RPMI7951 (cell line): Measurements from ENCODE around the gene GDPD2. TPM values are rescaled to one million over a fixed set of nuclear protein-coding genes. Genes with fewer than 3 reads are reported as not detected.

ENCODE experiments used
- DNase-seq: peaks from one replicate; pipeline ENCODE4 v3.0.0-alpha.2; 2012; ENCODE audit warnings: low read depth
- total RNA-seq: library from RNA; depleted of rRNA; stranded (reverse); fragments of >200 nt; shearing (Covaris generic); gene quantifications from 2 replicates; pipeline ENCODE4 v1.2.3, GENCODE V29; 2014; rRNA removed

GDPD2 gene
- total RNA-seq, 1 experiment from 2014 or later = not detected

- peak; percentile 69 for DNase-seq
These were observed 47.8 kb downstream of the GDPD2 start for GRCh38 chrX:70470850-70471289.

DNA sequence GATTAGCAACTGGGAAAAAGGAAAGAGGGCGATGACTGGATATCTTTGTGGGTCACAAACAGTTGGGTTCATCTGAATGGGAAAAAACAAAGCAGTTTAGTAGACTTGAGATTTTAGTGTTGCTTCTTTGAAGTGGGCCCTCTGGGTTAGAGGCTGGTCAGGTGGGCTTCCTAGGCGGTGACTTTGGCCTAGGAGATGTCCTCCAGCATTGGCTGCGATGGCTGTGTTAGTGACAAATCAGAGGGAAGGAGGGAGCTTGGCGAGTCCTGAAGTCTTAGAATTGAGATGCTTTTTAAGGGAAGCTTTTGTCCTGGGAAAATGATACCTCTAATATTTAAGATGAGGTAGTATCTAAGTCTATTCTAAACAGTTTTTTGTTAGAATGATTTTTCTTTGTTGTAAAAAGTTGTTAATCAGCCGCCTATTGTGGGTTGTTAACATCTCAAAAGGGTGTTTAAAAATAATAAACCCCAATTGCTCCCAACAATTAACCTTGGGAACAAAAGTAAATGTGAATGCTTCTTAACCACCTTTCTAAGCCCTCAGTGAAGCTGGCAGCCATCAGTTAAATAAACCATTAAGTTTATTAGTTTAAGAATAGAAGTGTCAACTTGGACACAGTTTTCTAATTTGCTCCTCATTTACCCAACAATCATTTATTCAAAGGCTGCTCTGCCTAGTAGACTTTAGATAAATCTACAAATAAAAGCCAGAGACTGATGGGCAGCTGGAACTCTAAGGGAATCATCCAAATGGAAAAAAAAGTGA is 53.2 kb downstream of the GDPD2 start:
- DNase-seq = no peak

DNA sequence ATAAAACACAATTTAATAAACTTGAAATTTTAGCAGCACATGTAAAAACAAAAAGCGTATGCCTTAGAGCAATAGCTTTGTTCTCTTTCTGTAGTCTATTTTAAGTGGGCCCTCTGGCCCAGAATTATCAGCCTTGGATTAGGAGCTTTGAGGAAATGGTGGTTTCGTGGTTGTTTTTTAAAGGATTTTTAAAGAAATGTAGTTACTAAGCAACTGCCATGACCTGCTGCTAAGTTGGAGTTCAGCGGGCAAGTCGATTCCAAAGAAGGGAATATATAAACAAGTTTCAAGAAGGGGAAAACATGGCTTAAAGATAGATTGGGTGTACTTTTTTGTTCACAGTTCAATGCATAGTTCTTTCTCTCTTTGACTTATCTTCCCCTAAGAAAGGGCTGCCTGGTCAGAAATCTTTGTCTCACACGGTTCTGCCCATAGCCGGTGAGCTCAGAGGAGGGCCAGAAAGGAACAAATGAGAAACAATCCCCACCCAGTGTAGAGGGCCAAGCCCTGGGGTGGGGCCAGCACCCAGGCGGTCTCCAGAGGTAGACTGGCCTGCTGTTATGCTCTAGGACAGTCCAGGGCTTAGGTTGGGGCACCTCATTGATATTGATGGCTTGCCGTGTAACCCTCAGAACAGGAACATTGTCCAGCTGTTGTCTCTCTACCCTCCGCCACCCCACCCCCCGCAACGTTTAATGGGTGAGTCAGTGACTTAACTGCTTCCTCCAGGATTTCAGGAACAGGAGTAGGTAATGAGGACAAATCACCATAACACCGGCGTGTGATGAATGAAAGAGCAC is 54.0 kb downstream of the GDPD2 start:
- peak; percentile 88 for DNase-seq

- DNase-seq = no peak
These were observed 54.6 kb downstream of the GDPD2 start for GRCh38 chrX:70477734-70478075.

DNA sequence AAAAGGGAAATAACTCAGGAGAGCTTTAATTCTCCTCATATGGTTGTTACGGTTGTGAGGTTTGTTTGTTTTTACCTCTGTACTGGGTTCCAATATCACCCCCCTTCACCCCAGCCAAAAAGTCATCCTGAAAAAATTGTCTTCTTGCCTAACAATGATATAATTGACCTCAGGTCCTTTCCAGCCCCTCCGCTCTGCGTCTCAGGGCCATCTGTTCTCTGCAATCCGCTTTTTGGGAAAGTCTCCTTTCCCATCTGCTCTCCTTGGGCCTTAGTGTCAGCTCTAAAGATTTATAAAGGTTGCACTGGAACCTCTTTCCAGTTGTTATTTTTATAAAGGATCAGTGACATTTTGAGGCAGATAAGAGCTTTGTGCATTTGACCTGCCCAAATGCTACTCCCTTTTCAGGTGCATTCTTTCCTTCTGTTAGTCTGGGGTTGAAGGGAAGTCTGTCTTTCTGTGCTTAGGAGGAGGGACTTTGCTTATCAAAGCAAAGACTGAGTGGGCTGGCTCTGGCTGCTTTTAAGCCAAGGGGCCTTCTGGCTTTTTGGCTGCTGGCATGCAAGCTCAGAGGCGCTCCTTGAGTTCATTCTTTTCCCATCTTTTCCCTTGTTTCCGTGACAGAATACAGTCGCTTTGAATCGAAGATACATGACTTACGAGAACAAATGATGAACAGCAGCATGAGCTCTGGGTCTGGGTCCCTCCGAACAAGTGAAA is 55.6 kb downstream of the GDPD2 start:
- no peak for DNase-seq

DNA sequence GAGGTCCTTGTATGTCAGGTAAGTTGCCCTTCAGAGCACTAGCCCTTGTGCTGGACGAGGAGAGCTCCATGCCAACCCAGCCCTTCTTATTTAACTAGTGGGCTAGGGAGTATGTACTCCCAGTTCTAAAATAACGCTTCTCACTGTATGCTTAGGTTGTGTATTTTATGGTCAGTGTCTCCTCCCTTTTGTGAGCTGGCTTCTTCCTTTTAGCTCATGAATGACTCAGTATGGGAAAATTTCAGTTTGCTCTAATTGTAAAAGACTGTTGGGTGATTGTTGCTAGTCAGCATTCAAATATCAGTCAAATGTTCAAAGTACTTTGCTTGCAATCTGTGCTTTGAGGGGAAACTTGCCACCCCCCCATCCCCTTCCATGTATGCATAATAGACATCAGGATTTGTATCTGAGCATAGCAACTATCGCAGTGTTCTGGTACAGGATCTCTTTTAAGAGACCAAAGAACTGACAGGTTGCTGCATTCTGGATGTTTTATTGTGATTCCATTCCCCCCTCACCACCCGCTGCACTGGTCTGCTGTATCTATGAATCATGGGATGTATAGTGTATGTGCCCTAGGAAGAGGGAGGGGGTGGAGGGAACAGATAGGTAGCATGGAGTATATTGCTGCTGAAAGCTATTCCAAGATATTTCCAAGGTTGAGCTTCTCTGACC is 56.3 kb downstream of the GDPD2 start:
- DNase-seq = peak; percentile 80

DNA sequence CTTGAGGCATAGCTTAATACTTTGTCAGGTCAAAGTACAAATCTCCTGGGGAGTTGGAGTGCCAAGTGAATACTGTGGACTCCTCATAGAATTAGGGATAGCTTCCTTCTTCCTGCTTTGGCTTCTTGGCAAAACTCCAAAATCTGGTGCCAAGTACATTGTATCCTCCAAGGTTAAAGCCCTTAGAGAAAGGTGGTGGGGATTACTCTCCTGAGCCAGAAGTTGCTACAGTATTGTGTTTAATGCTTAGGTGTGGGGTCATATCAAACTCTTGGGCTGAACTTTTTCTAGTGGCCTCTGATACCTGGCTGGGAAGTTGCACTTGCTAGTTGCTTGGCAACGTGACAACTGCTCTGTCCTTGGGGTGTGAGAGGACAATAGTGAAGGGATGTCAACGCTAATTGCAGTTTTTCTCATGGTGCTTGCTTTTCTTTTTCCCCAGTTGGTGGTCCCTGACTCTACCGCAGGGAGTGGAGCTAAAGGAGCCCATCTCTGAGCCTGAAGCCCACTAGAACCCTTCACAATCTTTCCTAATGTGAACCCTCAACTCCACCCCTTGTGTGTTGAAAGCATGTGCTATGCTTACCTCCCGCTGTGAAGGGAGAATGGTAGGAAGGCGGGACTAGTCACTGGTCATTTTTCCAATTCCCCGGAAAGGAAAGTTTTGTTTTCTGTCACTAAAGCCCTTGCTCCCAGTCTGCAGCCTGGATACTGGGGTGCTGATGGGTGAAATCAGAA is 57.0 kb downstream of the GDPD2 start:
- peak; percentile 15 for DNase-seq

- peak; percentile 41 for DNase-seq
These were observed 57.5 kb downstream of the GDPD2 start for GRCh38 chrX:70480660-70481018.

GRCh38 chrX:70481471-70482270 is 58.6 kb downstream of the GDPD2 start:
- DNase-seq = no peak

DNA sequence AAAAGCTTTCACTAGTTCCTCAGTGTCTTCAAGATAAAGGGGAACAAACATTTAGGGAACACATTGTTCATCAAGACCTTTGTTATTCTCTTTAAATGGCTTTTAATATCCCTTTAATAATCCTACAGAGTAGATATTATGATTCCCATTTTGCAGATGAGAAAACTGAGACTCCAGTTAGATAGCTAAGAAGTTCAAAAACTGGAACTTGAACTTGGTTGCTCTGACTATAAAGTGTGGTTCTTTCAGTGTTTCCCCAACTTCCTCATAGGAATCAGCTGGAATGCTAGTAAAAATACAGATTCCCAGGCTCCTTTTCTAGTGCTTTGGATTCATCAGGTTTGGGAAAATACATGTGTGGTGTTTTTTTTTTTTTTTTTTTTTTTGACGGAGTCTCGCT is 59.2 kb downstream of the GDPD2 start:
- no peak for DNase-seq

Other genes with a start within 250 kb of the GDPD2 start
- not detected in 2 replicates for gene DGAT2L6, start 245.8 kb upstream of the GDPD2 start, total RNA-seq
- gene AWAT1, start 188.7 kb upstream of the GDPD2 start, total RNA-seq = not detected in 2 replicates
- gene P2RY4, start 163.1 kb upstream of the GDPD2 start, total RNA-seq = 0.24 TPM in 1 of 2 replicates, not detected in the other
- gene ARR3, start 155.0 kb upstream of the GDPD2 start, total RNA-seq = not detected in 2 replicates
- not detected in 2 replicates for gene RAB41, start 141.1 kb upstream of the GDPD2 start, total RNA-seq
- 162 and 186 TPM in 2 replicates for gene PDZD11, start 133.4 kb upstream of the GDPD2 start, total RNA-seq
- 58.6 and 60.7 TPM in 2 replicates for gene KIF4A, start 133.2 kb upstream of the GDPD2 start, total RNA-seq
- gene DLG3, start 21.5 kb downstream of the GDPD2 start, total RNA-seq = 8.1 and 11.4 TPM in 2 replicates